GM23338 (cell line): ENCODE results near the gene MON2. TPM values are rescaled to one million over a fixed set of nuclear protein-coding genes. Genes with fewer than 3 reads are reported as not detected.
A peak's percentile ranks its signal among the peaks of the same experiment; 100 is the strongest.

ENCODE experiments used
- ATAC-seq: fragments of 200-7000 bp; cut with Tn5 transposase; 3 replicates; pipeline ENCODE4 v1.9.1; 2020
- DNase-seq: peaks from one replicate; pipeline ENCODE4 v3.0.0-alpha.2; 2015; ENCODE audit warnings: low spot score
- H2AFZ ChIP-seq: fragments of 200-600 bp; sonication (generic); 2 replicates; pipeline ENCODE4 v1.8.0; 2016; ENCODE audit warnings: antibody characterized with exemption, mild to moderate bottlenecking, moderate library complexity
- H3F3A ChIP-seq: fragments of 200-600 bp; sonication (generic); replicated peaks from 2 replicates; pipeline ENCODE4 v1.8.0; 2017; ENCODE audit warnings: antibody characterized with exemption, mixed run types, low read depth
- H3K27ac ChIP-seq: fragments of 200-600 bp; sonication (generic); 2 replicates; pipeline ENCODE4 v1.6.1; 2016; ENCODE audit warnings: low read depth
- H3K27me3 ChIP-seq: fragments of 200-600 bp; sonication (generic); 2 replicates; pipeline ENCODE4 v1.8.0; 2016; ENCODE audit warnings: mild to moderate bottlenecking, mixed run types, moderate library complexity; ENCODE audit not compliant: insufficient read depth
- H3K36me3 ChIP-seq: fragments of 200-600 bp; sonication (generic); 2 replicates; pipeline ENCODE4 v1.8.0; 2016; ENCODE audit warnings: mild to moderate bottlenecking; ENCODE audit not compliant: insufficient read depth
- H3K4me1 ChIP-seq: fragments of 200-600 bp; sonication (generic); 2 replicates; pipeline ENCODE4 v1.8.0; 2016; ENCODE audit warnings: mild to moderate bottlenecking, moderate library complexity; ENCODE audit not compliant: insufficient read depth
- H3K4me2 ChIP-seq: fragments of 200-600 bp; sonication (generic); 2 replicates; pipeline ENCODE4 v1.7.1; 2017; ENCODE audit warnings: mixed run types
- H3K4me3 ChIP-seq: fragments of 200-600 bp; sonication (generic); 2 replicates; pipeline ENCODE4 v1.6.1; 2016; ENCODE audit warnings: mixed run types
- H3K79me2 ChIP-seq: fragments of 200-600 bp; sonication (generic); replicated peaks from 2 replicates; pipeline ENCODE4 v1.8.0; 2017; ENCODE audit warnings: mild to moderate bottlenecking; ENCODE audit not compliant: insufficient read depth
- H3K9me2 ChIP-seq: fragments of 200-600 bp; sonication (generic); 2 replicates; pipeline ENCODE4 v1.8.0; 2017; ENCODE audit not compliant: insufficient read depth
- H4K20me1 ChIP-seq: fragments of 200-600 bp; sonication (generic); replicated peaks from 2 replicates; pipeline ENCODE4 v1.8.0; 2017; ENCODE audit warnings: mild to moderate bottlenecking; ENCODE audit not compliant: insufficient read depth
- H3K27ac Mint-ChIP-seq: 2 replicates; pipeline ENCODE4 v1.8.0; 2020; ENCODE audit warnings: inconsistent platforms, mild to moderate bottlenecking, moderate library complexity, mixed read lengths
- H3K27me3 Mint-ChIP-seq: 3 replicates; pipeline ENCODE4 v1.8.0; 2022; ENCODE audit warnings: low read depth, mild to moderate bottlenecking, moderate library complexity, mixed read lengths, inconsistent platforms; ENCODE audit not compliant: insufficient read depth, poor library complexity
- H3K36me3 Mint-ChIP-seq: 3 replicates; pipeline ENCODE4 v1.8.0; 2021; ENCODE audit warnings: low read depth, mild to moderate bottlenecking, inconsistent platforms, moderate library complexity, mixed read lengths
- H3K4me1 Mint-ChIP-seq: 3 replicates; pipeline ENCODE4 v1.8.0; 2020; ENCODE audit warnings: mild to moderate bottlenecking, inconsistent platforms, mixed read lengths
- H3K4me3 Mint-ChIP-seq: 3 replicates; pipeline ENCODE4 v1.8.0; 2021; ENCODE audit warnings: moderate library complexity, mild to moderate bottlenecking, inconsistent platforms, mixed read lengths
- H3K9me3 Mint-ChIP-seq: 3 replicates; pipeline ENCODE4 v1.8.0; 2020; ENCODE audit warnings: moderate library complexity, mild to moderate bottlenecking, inconsistent platforms, mixed read lengths
- CREB1 ChIP-seq: fragments of 250-450 bp; sonication (Bioruptor Pico); IDR thresholded peaks from 2 replicates; pipeline ENCODE4 v1.5.0; 2020; ENCODE audit warnings: low read depth, mild to moderate bottlenecking, moderate library complexity
- NANOG ChIP-seq: IDR thresholded peaks from 2 replicates; pipeline ENCODE4 v1.6.1; 2016; ENCODE audit warnings: antibody characterized with exemption, borderline replicate concordance
- POLR2AphosphoS5 ChIP-seq: IDR thresholded peaks from 2 replicates; pipeline ENCODE4 v1.6.1; 2016; ENCODE audit warnings: antibody characterized with exemption, low read depth
- STAT1 ChIP-seq: IDR thresholded peaks from one replicate; pipeline ENCODE4 v1.6.1; 2016; ENCODE audit warnings: antibody characterized with exemption; ENCODE audit not compliant: unreplicated experiment
- ZNF114 ChIP-seq: fragments of 250-450 bp; sonication (Bioruptor Pico); IDR thresholded peaks from 2 replicates; pipeline ENCODE4 v1.5.0; 2020; ENCODE audit warnings: mild to moderate bottlenecking, moderate library complexity
- polyA plus RNA-seq: library from polyadenylated mRNA; unstranded; fragments of >200 nt; fragmentation: Nextera tagmentation; extraction: Ambion mirVana; gene quantifications from 2 replicates; pipeline ENCODE4 v1.2.1, GENCODE V29; 2016
- total RNA-seq: library from RNA; depleted of rRNA; stranded (reverse); fragments of >200 nt; shearing (Covaris generic); gene quantifications from 2 replicates; pipeline ENCODE4 v1.2.3, GENCODE V29; 2014
- TF ChIP-seq, protein P1 (sequence below): fragments of 250-450 bp; sonication (Bioruptor Pico); IDR thresholded peaks from 2 replicates; pipeline ENCODE4 v1.5.0; 2020; ENCODE audit warnings: mild to moderate bottlenecking, moderate library complexity
- TF ChIP-seq, protein P2 (sequence below), 2 experiments: fragments of 200-600 bp in 1 of 2; sonication (generic) in 1 of 2; conservative IDR thresholded peaks; 2 replicates each; pipeline versions ENCODE4 v1.5.1 to v1.6.1; 2016 to 2017; ENCODE audit warnings: antibody characterized with exemption in 2 of 2, low read depth in 2 of 2, mild to moderate bottlenecking in 2 of 2, moderate library complexity in 1 of 2

The MON2 gene
- total and polyA plus RNA-seq, 2 experiments from 2014 or later = 11.0 to 27.3 TPM

DNA sequence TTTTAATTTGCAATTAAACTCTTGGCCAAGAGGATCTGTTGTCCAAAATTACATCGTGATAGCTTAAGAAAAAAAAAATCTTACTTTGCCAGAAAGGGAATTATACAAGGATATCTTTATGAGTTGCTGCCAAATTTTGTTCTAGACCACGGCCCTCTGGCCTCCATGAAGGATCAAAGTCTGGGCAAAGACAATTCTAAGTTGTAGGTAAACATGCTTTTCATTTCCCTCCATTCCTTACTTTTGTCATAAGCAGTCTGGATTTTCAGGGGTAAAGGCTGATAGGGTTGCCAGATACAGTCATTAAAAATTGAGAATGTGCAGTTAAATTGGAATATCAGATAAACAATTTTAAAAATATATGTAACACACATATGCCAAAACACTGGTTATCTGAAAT, 135.1 kb downstream of the MON2 start (continued):
- TF ChIP-seq, protein P1, sequence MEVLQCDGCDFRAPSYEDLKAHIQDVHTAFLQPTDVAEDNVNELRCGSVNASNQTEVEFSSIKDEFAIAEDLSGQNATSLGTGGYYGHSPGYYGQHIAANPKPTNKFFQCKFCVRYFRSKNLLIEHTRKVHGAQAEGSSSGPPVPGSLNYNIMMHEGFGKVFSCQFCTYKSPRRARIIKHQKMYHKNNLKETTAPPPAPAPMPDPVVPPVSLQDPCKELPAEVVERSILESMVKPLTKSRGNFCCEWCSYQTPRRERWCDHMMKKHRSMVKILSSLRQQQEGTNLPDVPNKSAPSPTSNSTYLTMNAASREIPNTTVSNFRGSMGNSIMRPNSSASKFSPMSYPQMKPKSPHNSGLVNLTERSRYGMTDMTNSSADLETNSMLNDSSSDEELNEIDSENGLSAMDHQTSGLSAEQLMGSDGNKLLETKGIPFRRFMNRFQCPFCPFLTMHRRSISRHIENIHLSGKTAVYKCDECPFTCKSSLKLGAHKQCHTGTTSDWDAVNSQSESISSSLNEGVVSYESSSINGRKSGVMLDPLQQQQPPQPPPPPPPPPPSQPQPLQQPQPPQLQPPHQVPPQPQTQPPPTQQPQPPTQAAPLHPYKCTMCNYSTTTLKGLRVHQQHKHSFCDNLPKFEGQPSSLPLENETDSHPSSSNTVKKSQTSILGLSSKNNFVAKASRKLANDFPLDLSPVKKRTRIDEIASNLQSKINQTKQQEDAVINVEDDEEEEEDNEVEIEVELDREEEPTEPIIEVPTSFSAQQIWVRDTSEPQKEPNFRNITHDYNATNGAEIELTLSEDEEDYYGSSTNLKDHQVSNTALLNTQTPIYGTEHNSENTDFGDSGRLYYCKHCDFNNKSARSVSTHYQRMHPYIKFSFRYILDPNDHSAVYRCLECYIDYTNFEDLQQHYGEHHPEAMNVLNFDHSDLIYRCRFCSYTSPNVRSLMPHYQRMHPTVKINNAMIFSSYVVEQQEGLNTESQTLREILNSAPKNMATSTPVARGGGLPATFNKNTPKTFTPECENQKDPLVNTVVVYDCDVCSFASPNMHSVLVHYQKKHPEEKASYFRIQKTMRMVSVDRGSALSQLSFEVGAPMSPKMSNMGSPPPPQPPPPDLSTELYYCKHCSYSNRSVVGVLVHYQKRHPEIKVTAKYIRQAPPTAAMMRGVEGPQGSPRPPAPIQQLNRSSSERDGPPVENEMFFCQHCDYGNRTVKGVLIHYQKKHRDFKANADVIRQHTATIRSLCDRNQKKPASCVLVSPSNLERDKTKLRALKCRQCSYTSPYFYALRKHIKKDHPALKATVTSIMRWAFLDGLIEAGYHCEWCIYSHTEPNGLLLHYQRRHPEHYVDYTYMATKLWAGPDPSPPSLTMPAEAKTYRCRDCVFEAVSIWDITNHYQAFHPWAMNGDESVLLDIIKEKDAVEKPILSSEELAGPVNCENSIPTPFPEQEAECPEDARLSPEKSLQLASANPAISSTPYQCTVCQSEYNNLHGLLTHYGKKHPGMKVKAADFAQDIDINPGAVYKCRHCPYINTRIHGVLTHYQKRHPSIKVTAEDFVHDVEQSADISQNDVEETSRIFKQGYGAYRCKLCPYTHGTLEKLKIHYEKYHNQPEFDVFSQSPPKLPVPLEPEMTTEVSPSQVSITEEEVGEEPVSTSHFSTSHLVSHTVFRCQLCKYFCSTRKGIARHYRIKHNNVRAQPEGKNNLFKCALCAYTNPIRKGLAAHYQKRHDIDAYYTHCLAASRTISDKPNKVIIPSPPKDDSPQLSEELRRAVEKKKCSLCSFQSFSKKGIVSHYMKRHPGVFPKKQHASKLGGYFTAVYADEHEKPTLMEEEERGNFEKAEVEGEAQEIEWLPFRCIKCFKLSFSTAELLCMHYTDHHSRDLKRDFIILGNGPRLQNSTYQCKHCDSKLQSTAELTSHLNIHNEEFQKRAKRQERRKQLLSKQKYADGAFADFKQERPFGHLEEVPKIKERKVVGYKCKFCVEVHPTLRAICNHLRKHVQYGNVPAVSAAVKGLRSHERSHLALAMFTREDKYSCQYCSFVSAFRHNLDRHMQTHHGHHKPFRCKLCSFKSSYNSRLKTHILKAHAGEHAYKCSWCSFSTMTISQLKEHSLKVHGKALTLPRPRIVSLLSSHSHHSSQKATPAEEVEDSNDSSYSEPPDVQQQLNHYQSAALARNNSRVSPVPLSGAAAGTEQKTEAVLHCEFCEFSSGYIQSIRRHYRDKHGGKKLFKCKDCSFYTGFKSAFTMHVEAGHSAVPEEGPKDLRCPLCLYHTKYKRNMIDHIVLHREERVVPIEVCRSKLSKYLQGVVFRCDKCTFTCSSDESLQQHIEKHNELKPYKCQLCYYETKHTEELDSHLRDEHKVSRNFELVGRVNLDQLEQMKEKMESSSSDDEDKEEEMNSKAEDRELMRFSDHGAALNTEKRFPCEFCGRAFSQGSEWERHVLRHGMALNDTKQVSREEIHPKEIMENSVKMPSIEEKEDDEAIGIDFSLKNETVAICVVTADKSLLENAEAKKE (CRISPR knock-in tag) = no peak
- no peak for TF ChIP-seq POLR2AphosphoS5

DNA sequence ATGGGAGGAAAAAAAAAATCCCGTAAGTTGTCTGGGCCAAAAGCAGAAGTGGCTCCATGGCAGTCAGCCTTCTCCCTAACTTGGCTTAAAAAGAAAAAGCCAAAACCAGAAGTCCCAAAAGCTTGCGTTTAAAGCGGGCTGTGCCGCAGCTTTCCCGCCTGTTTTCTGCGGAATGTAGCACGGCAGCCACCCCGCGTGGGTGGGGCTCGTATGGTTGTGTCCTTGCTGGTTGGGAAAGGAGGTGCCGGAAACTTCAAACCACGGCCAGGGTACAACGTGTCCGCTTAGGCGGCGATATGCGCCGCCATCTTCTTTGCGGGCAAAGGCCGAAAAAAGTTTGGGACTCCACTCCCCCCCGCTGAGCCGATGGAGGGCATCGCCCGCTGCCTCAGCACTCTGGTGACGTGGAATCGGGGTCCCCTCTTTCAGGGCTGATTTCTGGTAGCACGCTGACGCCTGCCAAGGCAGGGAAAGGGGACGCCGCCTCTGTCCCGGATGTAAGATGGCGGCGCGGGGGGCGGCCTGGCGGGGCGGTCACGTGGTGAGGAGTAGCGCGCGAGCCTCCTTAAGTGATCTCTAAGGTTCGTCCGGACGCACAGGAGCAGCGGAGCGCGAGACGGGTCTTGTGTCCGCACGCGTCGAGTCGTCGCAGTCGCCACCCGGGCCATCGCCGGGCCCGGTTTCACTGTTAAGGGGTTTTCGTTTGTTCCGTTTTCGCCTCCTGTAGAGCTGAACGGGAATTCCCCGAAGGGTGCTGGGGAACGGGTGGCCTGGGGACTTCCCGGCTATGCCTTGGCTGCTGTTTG, 135.8 kb downstream of the MON2 start:
- no peaks in the 10 kb centered on the region; the same call in 2 of the 3 replicates for H3K36me3 Mint-ChIP-seq
- Histone ChIP-seq H3K4me3 (peak overlapping the region; percentile 74), H3K4me1 (peaks cover 26% of the 10 kb centered on the region), H3K27ac (peak overlapping the region; percentile 98), H3K79me2 (peaks cover 38% of the 10 kb centered on the region), H2AFZ (no peak overlapping the region), H3K27me3 (no peaks in the 10 kb centered on the region), H3F3A (no peaks in the 10 kb centered on the region), H4K20me1 (no peaks in the 10 kb centered on the region; the same call in 1 of the 2 replicates), H3K4me2 (peak overlapping the region; percentile 94), H3K9me2 (no peaks in the 10 kb centered on the region), H3K36me3 (no peaks in the 10 kb centered on the region)
- TF ChIP-seq, protein P2, sequence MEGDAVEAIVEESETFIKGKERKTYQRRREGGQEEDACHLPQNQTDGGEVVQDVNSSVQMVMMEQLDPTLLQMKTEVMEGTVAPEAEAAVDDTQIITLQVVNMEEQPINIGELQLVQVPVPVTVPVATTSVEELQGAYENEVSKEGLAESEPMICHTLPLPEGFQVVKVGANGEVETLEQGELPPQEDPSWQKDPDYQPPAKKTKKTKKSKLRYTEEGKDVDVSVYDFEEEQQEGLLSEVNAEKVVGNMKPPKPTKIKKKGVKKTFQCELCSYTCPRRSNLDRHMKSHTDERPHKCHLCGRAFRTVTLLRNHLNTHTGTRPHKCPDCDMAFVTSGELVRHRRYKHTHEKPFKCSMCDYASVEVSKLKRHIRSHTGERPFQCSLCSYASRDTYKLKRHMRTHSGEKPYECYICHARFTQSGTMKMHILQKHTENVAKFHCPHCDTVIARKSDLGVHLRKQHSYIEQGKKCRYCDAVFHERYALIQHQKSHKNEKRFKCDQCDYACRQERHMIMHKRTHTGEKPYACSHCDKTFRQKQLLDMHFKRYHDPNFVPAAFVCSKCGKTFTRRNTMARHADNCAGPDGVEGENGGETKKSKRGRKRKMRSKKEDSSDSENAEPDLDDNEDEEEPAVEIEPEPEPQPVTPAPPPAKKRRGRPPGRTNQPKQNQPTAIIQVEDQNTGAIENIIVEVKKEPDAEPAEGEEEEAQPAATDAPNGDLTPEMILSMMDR (conservative IDR thresholded peaks at IDR 0.05; ENCODE audit: low read depth in 2 of 2) = no peak
- no peak for TF ChIP-seq NANOG
- peak; percentile 75 for TF ChIP-seq POLR2AphosphoS5
- peak; percentile 88 for TF ChIP-seq CREB1 (CRISPR knock-in tag)
- TF ChIP-seq STAT1 = no peak
- TF ChIP-seq ZNF114 = peak; percentile 92
- peaks cover 43% of the 10 kb centered on the region for H3K4me1 Mint-ChIP-seq
- peak overlapping the region; percentile 84 for H3K4me3 Mint-ChIP-seq
- peak; percentile 95 for DNase-seq
- H3K27me3 Mint-ChIP-seq = peaks cover 12% of the 10 kb centered on the region
- peak; percentile 70 for ATAC-seq
- peak overlapping the region; percentile 98 for H3K27ac Mint-ChIP-seq
- no peaks in the 10 kb centered on the region for H3K9me3 Mint-ChIP-seq
